HG03060 (cell line): ENCODE measurements around the gene CALHM1.
"Not testable (repeated sequence)": the region's sequence is repeated elsewhere in the genome, so short reads cannot be mapped to it uniquely, and the experiment has no call there.

Source experiments
- ATAC-seq: cut with Tn5 transposase; IDR thresholded peaks from one replicate; pipeline ENCODE4 v1.9.1; 2021; ENCODE audit warnings: low read depth, moderate number of reproducible peaks; ENCODE audit not compliant: unreplicated experiment

Gene CALHM1

DNA sequence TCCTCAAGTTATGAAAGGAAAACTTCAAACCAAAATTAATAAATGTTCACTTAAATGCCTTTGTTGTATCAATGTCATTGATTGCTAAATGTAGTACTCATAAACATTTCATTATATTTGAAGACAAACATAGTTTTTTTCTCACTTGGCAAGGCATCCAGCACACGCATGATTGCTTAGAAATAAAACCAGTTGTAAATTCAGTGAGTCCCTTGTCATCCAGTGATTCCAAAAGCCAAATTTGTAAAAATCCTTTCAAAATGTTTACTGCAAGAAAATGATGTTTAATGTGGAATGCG, 28.7 kb upstream of the CALHM1 start:
- ATAC-seq = no peak

DNA sequence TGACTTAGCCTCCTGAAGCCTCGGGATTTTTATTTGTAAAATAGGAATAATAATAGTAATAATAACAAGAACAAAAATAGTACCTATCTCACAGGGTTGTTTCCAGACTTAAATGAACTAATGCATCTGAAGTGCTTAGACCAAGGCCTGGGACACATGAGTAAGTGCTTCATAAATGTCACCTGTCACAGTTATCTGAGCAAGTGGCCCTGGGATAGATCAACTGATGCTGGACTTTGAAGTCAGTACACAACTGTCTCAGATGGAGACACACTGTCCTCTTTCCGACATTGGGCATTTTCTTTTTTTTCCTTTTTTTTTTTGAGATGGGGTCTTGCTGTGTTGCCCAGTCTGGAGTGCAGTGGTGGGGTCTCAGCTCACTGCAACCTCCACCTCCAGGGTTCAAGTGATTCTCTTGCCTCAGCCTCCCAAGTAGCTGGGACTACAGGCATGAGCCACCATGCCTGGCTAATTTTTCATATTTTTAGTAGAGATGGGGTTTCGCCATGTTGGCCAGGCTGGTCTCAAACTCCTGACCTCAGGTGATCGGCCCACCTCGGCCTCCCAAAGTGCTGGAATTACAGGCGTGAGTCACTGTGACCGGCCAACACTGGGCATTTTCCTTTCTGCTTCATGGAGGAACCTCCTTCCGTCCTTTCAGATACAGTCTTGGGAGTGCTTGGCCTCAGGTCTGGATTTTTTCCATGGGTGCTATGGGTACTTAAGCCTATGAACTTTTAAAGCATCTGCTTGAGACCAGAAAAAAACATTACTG, 28.1 kb upstream of the CALHM1 start:
- ATAC-seq = not testable (repeated sequence)

DNA sequence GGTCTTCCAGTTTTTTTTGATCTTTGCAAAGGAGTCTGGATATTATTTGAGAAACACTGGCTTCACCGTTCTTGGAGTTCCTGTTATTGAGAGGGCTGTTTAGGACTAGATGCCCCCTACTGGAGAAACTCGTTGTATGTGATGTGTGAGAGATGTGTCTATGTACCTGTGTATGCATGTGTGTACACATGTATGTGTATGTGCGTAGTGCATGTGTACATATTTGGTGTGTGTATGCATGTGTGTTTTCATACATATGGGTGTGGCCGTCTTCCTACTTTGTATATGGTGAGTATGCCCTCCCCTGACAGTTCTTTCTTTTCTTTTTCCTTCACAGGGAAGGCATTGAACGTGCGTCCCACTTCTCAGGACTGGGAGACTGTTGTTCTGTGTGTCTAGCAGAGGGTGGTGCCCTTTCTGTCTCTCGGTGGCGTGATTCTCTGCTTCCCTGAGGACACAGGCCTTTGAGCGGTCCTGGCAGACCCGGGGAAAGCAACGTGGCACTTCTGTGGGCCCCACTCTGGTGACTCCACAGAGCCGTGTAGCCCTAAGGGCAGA, 23.4 kb upstream of the CALHM1 start:
- ATAC-seq = no peak

DNA sequence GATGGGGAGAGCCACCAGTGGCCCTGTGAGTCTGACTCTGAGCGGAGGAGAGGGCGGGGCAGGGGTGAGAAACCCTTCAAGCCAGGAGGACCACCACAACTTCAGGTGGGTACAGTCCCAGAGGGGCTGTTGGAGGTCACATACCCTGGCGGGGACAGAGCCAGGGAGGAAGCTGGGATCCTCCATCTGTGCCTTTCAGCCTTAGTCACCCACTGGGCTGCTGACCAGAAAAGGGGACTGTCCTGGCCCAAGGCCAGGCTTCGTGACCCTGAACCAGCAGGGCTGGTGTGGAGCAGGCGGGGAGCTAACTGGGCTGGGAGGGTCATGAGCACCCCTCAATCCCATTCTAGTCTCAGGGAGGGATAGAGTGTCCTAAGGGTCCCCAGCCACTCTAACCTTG, 21.8 kb upstream of the CALHM1 start:
- ATAC-seq = no peak

DNA sequence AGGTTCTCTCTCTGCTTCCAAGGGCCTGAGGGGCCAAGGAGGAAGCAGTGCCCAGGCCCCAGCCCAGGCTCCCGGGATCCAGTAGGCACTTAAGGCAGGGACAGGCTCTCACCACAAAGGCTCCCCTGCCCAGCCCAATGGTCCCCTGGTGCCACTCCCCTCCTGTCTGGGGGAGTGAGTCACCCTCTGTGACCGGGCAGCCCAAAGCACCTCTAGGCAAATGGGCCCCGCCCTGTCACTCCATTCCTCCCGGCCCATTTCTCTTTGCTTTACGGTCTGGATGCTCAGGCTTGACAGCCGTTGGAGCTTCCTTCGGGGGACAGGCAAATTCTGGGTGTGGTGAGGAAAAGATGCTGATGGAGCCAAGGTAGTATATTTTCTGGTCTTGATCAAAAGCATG, 20.4 kb upstream of the CALHM1 start, which contains the start of gene CALHM3:
TSS of gene CALHM3 (minus strand) at position 106 of the 400 bp plus-strand sequence. CDS start 208 bp downstream, outside the sequence.
- ATAC-seq = no peak

DNA sequence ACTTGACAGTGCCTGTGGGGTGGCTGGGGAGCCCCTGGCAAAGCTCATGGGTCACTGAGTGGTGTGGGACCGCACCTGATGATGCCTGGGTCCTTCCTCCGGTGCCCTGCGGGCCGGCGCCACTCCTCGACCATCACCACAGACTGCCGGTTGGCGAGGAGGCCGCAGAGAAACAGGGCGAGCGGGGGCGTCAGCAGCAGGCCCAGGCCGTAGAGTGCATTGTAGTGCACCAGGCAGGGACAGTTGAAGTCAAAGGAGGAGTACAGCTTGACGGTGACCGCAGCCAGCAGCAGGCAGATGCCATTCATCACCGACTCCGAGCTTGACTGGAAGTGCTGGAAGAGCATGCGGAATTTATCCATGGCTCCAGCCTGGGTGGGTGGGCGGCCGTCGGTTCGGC, 20.0 kb upstream of the CALHM1 start:
- ATAC-seq = no peak

DNA sequence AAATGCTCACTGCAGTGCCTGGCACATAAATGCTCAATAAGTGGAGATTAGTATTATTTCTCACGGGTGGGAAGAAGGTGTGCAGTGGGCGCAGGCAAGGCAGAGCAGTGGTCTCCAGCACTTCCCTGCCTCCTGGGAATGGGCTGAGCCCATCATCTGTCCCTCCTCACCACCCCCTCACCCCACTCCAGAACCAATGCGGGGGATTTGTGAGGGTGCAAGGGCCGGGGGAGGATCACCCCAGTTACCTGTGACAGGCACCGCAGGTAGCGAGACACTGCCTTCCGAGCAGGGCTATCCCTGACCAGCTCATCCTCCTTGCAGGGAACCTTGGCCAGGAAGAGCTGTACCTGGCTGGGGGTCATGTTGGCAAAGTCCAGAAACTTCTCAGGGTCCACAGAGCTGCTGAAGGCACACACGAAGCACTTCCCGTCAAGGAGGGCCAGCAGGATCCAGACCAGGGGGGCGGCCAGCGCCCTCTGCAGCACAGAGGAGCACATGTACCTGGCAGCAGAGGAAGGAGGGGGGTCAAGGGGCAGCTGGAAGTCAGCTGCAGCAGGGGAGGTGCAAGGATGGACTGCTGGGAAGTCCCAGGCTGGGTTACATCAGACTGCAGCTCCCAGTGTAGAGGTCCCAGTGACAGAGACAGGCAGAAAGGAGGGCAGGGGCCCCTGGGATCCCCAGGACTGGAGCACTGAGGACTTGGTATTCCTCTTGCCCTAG, 17.5 kb upstream of the CALHM1 start:
- no peak for ATAC-seq

DNA sequence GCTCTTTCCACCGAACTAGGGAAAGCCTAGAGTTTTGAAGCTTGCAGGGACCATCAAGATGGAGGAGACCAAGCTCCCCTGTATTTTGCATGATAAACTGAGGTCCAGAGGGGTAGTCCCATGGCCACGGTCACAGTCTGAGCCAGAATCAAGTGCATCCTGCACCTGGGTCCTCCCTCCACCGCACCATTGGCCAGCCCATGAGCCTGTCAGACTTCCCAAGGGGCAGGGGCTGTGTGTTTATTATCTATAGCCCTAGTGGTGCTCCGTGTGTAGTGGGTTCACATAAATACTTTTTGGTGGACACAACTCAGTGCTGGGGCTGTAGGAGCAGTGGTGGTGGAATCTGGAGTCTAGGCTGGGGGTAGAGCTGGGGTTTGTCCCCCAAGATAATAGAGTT, 16.7 kb upstream of the CALHM1 start:
- no peak for ATAC-seq

DNA sequence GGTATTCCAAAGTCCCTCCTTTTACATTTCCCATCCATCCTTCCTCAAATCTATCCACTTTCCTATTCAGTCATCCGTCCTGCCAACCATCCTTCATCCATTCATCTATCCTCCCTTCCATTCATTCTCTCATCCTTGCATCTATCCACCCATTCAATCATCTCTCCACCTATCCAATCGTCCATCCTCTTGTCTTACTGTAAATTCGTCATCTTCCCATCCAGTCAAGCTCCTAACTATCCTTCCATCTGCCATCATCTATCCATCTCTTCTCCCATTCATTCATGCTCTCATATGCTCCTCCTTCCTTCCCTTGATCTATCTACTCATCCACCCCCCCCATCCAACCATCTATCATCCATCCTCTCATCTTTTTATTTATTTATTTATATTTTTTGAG, 15.4 kb upstream of the CALHM1 start:
- ATAC-seq = no peak

DNA sequence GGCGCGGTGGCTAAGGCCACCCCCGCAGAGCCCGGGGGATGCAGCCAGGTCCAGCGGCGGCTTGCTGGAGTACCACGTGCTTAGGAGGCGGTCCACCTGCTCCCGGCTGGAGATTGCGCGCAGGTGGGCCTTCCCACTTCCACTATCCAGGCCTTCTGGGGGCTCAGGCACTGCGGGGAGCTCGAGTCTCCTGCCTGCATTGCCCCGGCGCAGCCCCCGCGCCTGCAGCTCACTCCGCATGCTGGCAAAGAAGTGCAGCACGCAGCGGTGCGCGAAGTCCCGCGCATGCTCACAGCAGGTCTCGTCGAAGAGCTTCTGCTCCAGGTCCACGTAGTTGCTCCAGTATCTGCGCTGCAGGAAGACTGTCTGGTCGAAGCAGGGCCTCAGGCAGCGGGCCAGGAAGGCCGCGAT, 14.6 kb upstream of the CALHM1 start:
- no peak for ATAC-seq

DNA sequence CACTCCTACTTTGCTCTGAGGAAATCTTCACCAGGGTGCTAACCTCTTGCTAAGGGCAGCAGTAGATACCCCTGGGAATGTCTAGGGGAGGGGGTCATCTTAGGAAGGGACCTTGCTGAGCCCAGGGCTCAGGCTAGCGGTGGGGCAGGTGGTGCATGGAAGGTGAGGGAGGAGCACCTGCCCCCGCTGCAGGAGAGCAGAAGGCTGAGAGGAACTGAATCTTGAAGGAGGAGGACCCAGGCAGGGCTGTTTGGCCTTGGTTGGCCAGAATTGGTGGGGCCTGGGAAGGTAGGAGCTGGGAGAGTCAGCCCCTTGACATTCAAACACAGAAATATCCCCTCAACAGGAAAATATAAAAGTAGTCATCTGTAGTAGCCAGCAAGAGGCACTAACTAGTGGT, 13.3 kb upstream of the CALHM1 start:
- no peak for ATAC-seq

DNA sequence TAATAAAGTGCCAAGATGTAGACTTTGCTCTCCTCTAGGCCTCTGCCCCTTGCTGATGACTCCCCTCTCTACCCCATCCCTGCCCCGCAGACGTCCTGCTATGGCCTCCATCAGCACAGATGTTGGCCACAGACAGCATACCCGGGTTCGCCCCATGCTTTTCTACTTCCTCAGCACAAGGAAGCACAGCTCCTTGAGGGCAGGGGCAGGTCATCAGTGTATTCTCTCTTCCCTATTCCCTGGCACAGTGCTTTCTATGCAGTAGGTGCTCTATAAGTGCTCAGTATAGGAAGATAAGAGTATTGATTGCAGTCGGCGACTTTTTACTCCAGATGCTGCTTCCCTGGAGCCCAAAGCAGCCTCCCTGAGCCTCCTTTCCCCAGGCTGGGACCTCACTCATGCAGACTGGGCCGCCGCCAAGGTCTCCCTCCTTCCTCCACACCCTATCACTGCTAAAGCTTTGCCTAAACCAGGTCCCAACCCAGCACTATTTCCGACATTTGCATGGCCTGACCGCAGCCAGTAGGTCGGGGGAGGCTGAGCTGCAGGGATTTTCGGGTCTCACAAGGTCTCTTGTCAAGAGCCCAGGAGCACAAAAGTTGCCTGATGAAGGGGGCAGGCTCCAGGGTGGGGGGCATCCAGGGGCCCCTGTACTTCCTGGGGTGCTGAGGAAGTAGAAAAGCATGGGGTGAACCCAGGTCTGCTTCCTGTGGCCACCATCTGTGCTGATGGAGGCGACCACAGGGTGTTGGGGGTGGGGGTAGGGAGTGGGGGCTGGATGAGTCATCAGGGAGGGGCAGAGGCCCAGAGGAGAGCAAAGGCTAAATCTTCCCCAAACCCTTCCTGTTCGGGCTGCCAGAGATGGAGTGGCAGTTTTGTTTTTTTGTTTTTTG, 12.3 kb upstream of the CALHM1 start:
- ATAC-seq = peak; percentile 55

DNA sequence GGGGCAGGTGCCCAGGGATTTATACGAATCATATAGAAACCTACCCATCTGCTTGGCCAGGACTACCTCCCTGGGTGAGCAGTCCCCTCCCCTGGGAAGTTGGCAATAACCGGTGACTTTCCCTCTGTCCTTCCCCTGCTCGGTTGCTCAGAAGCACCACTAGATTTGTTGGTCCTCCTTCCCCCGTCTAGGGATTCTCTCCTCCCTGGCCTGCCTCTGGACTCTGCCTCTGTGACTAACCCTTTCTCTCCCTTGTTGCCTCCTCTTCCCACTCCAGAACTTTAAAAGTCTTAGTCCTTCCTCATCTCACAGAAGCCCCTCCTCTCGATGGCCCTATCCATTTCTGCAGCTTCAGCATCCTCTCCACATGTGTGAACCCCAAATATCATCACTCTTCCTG, 10.5 kb upstream of the CALHM1 start:
- no peak for ATAC-seq

DNA sequence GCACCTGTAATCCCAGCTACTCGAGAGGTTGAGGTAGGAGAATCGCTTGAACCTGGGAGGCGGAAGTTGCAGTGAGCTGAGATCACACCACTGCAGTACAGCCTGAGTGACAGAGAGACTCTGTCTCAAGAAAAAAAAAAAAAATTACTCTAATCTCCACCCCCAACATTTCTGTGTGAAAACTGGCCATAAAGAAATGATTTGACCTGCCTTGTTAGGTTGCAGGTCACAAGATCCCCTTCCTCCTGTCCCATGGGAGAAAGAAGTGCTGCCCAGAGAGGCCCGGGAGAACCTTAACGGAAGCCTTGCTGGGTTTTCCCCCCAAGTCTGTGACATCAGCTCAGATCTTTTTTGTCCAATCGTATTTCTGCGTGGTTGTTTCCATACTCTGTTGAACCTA, 8.7 kb upstream of the CALHM1 start:
- ATAC-seq = no peak

DNA sequence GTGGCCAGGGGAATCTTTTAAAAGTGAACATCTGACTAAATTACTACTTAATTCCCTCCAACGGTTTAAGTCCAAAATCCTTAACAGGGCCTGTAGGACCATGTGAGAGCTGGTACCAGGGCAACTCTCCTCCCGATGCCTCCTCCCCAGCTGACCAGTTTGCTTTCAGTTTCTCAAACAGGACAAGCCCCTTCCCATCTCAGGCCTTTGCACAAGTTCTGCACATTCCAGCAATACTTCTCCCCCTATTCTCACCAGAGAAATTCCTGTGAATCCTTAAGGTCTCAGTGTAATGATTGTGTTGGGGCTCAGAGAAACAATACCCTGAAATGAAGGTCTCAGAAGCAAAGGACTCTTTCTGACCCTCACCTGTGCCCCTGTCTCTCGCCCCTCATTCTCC, 8.0 kb upstream of the CALHM1 start:
- ATAC-seq = no peak

DNA sequence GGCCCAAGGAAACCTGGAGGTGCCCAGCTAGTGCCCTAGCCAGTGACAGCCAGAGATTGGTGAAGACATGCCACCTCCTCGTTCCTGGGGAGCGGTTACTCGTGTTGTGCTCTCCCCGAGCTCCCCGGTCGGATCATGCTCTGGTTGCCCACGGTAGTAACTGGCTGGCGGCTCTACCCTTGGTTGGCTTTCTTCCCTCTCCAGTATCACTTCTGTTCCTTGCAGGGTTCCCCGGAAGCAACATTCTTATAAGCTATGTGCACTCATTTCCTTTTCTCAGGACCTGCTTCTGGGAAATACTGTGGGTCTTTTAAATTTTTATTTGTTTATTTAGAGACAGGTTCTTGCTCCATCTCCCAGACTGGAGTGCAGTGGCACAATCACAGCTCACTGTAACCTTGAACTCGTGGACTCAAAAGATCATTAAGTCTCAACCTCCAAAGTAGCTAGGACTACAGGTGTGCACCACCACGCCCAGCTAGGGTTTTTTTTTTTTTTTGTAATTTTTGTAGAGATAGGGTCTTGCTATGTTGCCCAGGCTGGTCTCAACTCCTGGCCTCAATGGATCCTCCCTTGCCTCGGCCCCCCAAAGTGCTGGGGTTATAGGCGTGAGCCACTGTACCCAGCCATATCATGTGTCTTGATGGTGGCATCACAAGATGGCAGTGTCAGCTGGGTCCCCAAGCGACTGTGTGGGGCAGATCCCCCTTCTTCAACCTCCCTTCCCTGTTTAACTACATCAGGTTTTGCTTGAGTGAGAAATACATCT, 6.9 kb upstream of the CALHM1 start:
- ATAC-seq = no peak

DNA sequence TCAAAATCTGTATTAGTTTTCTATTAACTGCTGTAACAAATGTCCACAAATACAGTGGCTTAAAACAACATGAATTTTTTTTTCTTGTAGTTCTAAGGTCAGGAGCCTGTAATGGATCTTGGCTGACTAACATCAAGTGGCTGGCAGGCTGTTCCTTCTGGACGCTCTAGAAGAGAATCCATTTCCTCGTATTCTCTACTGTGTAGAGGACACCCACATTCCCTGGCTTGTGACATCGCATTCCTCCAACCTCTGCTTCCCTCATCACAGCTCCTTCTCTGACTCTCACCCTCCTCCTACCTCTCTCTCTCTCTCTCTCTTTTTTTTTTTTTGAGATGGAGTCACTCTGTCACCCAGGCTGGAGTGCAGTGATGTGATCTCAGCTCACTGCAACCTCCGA, 4.8 kb upstream of the CALHM1 start:
- no peak for ATAC-seq

DNA sequence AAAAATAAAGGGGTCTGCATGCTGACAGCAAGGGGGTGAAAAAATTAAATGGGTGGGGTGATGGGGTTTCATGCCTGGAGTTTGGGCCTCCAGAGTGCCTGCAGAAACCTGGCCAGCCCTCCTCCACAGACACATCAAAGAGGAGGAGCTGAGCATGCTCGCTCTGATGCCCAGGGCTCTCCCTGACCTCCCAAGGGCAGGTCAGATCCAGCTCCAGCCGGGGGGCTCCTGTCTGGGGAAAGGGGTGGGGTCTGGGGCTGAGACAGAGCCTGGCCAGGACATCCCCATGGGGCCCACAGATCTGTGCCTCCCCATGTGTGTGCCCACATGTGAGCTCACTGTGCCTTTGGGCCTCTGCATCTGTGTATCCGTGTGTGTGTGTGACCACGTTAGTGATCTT, 915 bp upstream of the CALHM1 start:
- ATAC-seq = no peak

DNA sequence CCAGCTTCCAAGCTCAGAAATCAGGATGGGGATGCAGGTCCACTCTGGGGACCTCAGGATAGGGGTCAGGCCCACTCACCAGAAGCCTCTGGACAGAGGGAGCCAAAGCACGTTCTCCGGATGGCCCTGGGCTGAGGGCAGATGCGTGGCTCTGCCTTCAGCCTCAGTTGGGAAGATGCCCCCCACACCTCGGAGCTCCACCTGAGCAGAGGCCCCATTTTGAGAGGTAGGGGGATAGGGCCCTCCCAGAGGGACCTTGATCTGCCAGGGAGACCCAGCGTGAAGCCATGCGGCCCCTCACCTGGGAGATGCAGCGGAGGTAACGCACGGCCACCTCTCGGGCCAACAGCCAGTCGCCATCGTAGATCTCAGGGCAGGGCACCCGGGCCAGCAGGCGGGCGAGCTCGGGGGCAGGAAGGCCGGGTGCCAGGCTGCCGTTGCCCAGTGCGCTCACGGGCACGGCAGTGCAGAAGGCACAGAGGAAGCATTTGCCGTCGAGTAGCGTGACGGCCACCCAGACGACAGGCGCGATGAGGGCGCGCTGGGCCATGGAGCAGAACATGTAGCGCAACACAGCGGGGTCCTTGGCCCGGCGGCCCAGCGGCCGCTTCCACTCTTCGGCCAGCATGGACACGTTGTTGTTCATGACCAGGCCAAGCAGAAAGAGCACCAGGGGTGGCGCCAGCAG, 660 bp downstream of the CALHM1 start:
- no peak for ATAC-seq
